Neuronal stem cell (in vitro differentiated cells): ENCODE measurements around the gene WWOX.

Experiments used
- DNase-seq: peaks from one replicate; pipeline ENCODE4 v3.0.0-alpha.2; 2013; ENCODE audit warnings: low spot score
- H2AFZ ChIP-seq: one replicate; pipeline ENCODE4 v1.6.1; 2013; ENCODE audit warnings: mild to moderate bottlenecking, low read length, inconsistent platforms
- H2AK5ac ChIP-seq: 2 replicates; pipeline ENCODE4 v1.6.1; 2013; ENCODE audit warnings: low read depth, mild to moderate bottlenecking, inconsistent platforms, low read length, moderate library complexity, mixed read lengths
- H2BK120ac ChIP-seq: 2 replicates; pipeline ENCODE4 v1.6.1; 2013; ENCODE audit warnings: low read depth, mild to moderate bottlenecking, inconsistent platforms, low read length, moderate library complexity, mixed read lengths
- H2BK12ac ChIP-seq: one replicate; pipeline ENCODE4 v1.6.1; 2013; ENCODE audit warnings: low read length, inconsistent platforms
- H2BK15ac ChIP-seq: 2 replicates; pipeline ENCODE4 v1.6.1; 2013; ENCODE audit warnings: mild to moderate bottlenecking, low read length, inconsistent platforms, mixed read lengths
- H2BK5ac ChIP-seq: one replicate; pipeline ENCODE4 v1.6.1; 2013; ENCODE audit warnings: inconsistent platforms, mild to moderate bottlenecking, low read length, moderate library complexity
- H3K14ac ChIP-seq: one replicate; pipeline ENCODE4 v1.6.1; 2013; ENCODE audit warnings: low read length, inconsistent platforms
- H3K18ac ChIP-seq: 2 replicates; pipeline ENCODE4 v1.6.1; 2013; ENCODE audit warnings: low read length, inconsistent platforms
- H3K23ac ChIP-seq: 2 replicates; pipeline ENCODE4 v1.6.1; 2013; ENCODE audit warnings: low read depth, mild to moderate bottlenecking, mixed read lengths, low read length, inconsistent platforms; ENCODE audit not compliant: poor library complexity
- H3K27ac ChIP-seq: replicated peaks from 3 replicates; pipeline ENCODE4 v1.5.1; 2013; ENCODE audit warnings: low read length, inconsistent platforms
- H3K27me3 ChIP-seq, 3 experiments: 2 replicates each; pipeline ENCODE4 v1.6.1; 2013; ENCODE audit warnings: low read length in 3 of 3, mild to moderate bottlenecking in 2 of 3, inconsistent platforms in 1 of 3, low read depth in 1 of 3, mixed read lengths in 1 of 3, moderate library complexity in 1 of 3; ENCODE audit not compliant: control insufficient read depth in 3 of 3, insufficient read depth in 3 of 3
- H3K36me3 ChIP-seq, 2 donors: replicated peaks in 1 of 2; 2 replicates each; pipeline ENCODE4 v1.6.1; 2013; ENCODE audit warnings: low read length in 2 of 2; ENCODE audit not compliant: control insufficient read depth in 2 of 2, insufficient read depth in 2 of 2
- H3K4ac ChIP-seq: 2 replicates; pipeline ENCODE4 v1.6.1; 2013; ENCODE audit warnings: inconsistent platforms, mild to moderate bottlenecking, low read length, moderate library complexity
- H3K4me1 ChIP-seq, 2 donors: 1 replicate in 1 of 2; 2 replicates in 1 of 2; pipeline ENCODE4 v1.6.1; 2013; ENCODE audit warnings: low read length in 2 of 2, low read depth in 1 of 2; ENCODE audit not compliant: control insufficient read depth in 2 of 2, insufficient read depth in 1 of 2
- H3K4me2 ChIP-seq: one replicate; pipeline ENCODE4 v1.6.1; 2013; ENCODE audit warnings: mild to moderate bottlenecking, low read length, inconsistent platforms; ENCODE audit not compliant: insufficient read depth, poor library complexity, severe bottlenecking
- H3K4me3 ChIP-seq, 2 donors: 2 replicates each; pipeline ENCODE4 v1.5.1; 2013; ENCODE audit warnings: low read length in 2 of 2, mild to moderate bottlenecking in 2 of 2, inconsistent platforms in 1 of 2, moderate library complexity in 1 of 2
- H3K79me1 ChIP-seq: one replicate; pipeline ENCODE4 v1.6.1; 2013; ENCODE audit warnings: low read depth, mild to moderate bottlenecking, inconsistent platforms, low read length, moderate library complexity
- H3K9ac ChIP-seq: one replicate; pipeline ENCODE4 v1.6.1; 2013; ENCODE audit warnings: mild to moderate bottlenecking, low read depth, low read length, inconsistent platforms; ENCODE audit not compliant: poor library complexity
- H3K9me3 ChIP-seq, 2 donors: replicated peaks in 1 of 2; 2 replicates each; pipeline versions ENCODE3 to v1.6.1; 2013; ENCODE audit warnings: low read length in 2 of 2, mild to moderate bottlenecking in 2 of 2, inconsistent platforms in 1 of 2, low read depth in 1 of 2, mixed read lengths in 1 of 2, moderate library complexity in 1 of 2; ENCODE audit not compliant: control insufficient read depth in 2 of 2, insufficient read depth in 1 of 2
- H4K8ac ChIP-seq: one replicate; pipeline ENCODE4 v1.6.1; 2013; ENCODE audit warnings: low read depth, mild to moderate bottlenecking, inconsistent platforms, low read length, moderate library complexity
- H4K91ac ChIP-seq: one replicate; pipeline ENCODE4 v1.6.1; 2013; ENCODE audit warnings: low read length, low read depth, mild to moderate bottlenecking, inconsistent platforms; ENCODE audit not compliant: poor library complexity
- WGBS, 2 donors: extraction: QIAGEN DNeasy Blood & Tissue Kit; methylation state at CpG; one replicate each; pipeline ENCODE4 v1.1.7; 2013; ENCODE audit warnings: missing lambda C conversion rate in 2 of 2, mixed read lengths in 1 of 2; ENCODE audit not compliant: insufficient read length in 2 of 2, insufficient replicate concordance in 1 of 2; ENCODE audit errors: extremely low coverage in 2 of 2; 5-methylcytosine and 5-hydroxymethylcytosine counted together

The WWOX gene

GRCh38 chr16:78205506-78205905 lies 106.1 kb downstream of the WWOX start:
- Histone ChIP-seq H3K4me3 (no peak overlapping the region), H2BK5ac (no peak overlapping the region), H3K18ac (no peak overlapping the region), H3K4me1 (peaks cover 0 to 3% of the 10 kb centered on the region in 2 donors), H3K27ac (no peak overlapping the region), H3K4ac (no peak overlapping the region), H2AFZ (no peak overlapping the region), H4K91ac (no peak overlapping the region), H3K14ac (no peak overlapping the region), H3K9ac (no peak overlapping the region), H3K36me3 (no peaks in the 10 kb centered on the region), H3K23ac (no peak overlapping the region), H3K79me1 (peaks cover 4% of the 10 kb centered on the region), H2BK15ac (no peak overlapping the region), H2BK120ac (no peak overlapping the region), H4K8ac (no peak overlapping the region), H3K4me2 (no peak overlapping the region), H2AK5ac (no peak overlapping the region), H3K27me3 (no peaks in the 10 kb centered on the region), H2BK12ac (no peak overlapping the region), H3K9me3 (no peaks in the 10 kb centered on the region)
- WGBS, 2 donors: 100% methylated on average over 3 of the region's 3 CpGs; no CpG with 5 or more reads in 1 of the 2 donors
- no peak for DNase-seq

DNA sequence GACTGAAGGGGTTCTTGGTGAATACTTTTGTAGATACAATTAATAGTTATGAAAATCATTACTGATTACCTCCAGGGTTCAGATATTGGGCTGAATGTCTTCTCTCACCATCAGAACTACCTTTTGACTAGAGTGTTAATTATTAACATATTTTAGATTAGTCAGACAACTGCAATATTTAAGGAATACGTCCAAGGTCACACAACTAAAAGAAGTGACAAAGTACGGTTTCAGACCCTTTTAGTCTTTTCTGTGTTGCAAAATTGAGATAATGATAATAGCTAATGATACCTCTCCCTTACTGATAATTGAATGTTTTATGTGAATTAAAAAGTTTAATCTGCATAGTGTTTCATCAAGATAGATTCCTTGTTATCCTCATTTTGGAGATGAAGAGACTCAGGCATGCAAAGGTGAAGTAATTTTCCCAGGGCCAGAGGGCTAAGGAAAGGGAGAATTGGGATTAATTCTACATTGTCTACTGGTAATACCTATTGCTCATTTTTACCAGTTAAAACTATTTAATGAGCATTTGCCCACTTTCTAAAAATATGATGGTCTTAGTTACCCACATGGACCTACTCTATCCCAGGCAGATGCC lies 107.3 kb downstream of the WWOX start:
- Histone ChIP-seq H2BK5ac (no peak overlapping the region), H3K4me1 (peaks cover 0 to 3% of the 10 kb centered on the region in 2 donors), H3K18ac (no peak overlapping the region), H3K9ac (no peak overlapping the region), H3K4me3 (no peak overlapping the region), H3K4me2 (no peak overlapping the region), H2BK15ac (no peak overlapping the region), H2AFZ (no peak overlapping the region), H2BK12ac (no peak overlapping the region), H3K23ac (no peak overlapping the region), H3K4ac (no peak overlapping the region), H3K27me3 (no peaks in the 10 kb centered on the region), H2BK120ac (no peak overlapping the region), H3K9me3 (no peaks in the 10 kb centered on the region), H2AK5ac (no peak overlapping the region), H3K36me3 (no peaks in the 10 kb centered on the region), H3K14ac (no peak overlapping the region), H3K27ac (no peak overlapping the region), H4K8ac (no peak overlapping the region), H4K91ac (no peak overlapping the region), H3K79me1 (peaks cover 4% of the 10 kb centered on the region)
- no peak for DNase-seq
- WGBS, 2 donors: no CpG with 5 or more reads among the region's 2 CpGs

- peaks cover 3% of the 10 kb centered on the region for H3K79me1 ChIP-seq
- no peak overlapping the region for H3K18ac ChIP-seq
- no peak overlapping the region for H3K14ac ChIP-seq
- H2AK5ac ChIP-seq: no peak overlapping the region
- no peak overlapping the region for H2BK120ac ChIP-seq
- H2BK15ac ChIP-seq: no peak overlapping the region
- H3K9ac ChIP-seq: no peak overlapping the region
- H3K27me3 ChIP-seq: no peaks in the 10 kb centered on the region
- no peak overlapping the region for H3K4me2 ChIP-seq
- H3K36me3 ChIP-seq: no peaks in the 10 kb centered on the region
- H2BK12ac ChIP-seq: no peak overlapping the region
- H4K8ac ChIP-seq: no peak overlapping the region
- no peak overlapping the region for H3K4ac ChIP-seq
- no peak overlapping the region for H3K27ac ChIP-seq
- H3K4me1 ChIP-seq: peaks cover 0 to 3% of the 10 kb centered on the region in 2 donors
- H3K4me3 ChIP-seq: no peak overlapping the region
- no peak for DNase-seq
- no peak overlapping the region for H2BK5ac ChIP-seq
- H3K23ac ChIP-seq: no peak overlapping the region
- no peak overlapping the region for H4K91ac ChIP-seq
- peaks cover 0 to 2% of the 10 kb centered on the region in 2 donors for H3K9me3 ChIP-seq
- peak overlapping the region; percentile 5 for H2AFZ ChIP-seq
- no CpG with 5 or more reads among the region's 10 CpGs for WGBS, 2 donors
Observed at GRCh38 chr16:78209951-78210661, 110.7 kb downstream of the WWOX start.

GRCh38 chr16:78211020-78211599 lies 111.7 kb downstream of the WWOX start:
- DNase-seq: no peak
- WGBS, 2 donors: no CpG with 5 or more reads among the region's 7 CpGs
- no peak overlapping the region for H4K91ac ChIP-seq
- H3K27ac ChIP-seq: no peak overlapping the region
- no peak overlapping the region for H2BK12ac ChIP-seq
- no peak overlapping the region for H2AK5ac ChIP-seq
- H2BK120ac ChIP-seq: no peak overlapping the region
- no peak overlapping the region for H2BK15ac ChIP-seq
- no peaks in the 10 kb centered on the region for H3K27me3 ChIP-seq
- no peak overlapping the region for H2AFZ ChIP-seq
- H2BK5ac ChIP-seq: no peak overlapping the region
- peaks cover 0 to 3% of the 10 kb centered on the region in 2 donors for H3K4me1 ChIP-seq
- no peaks in the 10 kb centered on the region for H3K36me3 ChIP-seq
- H3K9me3 ChIP-seq: peaks cover 0 to 2% of the 10 kb centered on the region in 2 donors
- no peak overlapping the region for H4K8ac ChIP-seq
- no peak overlapping the region for H3K4ac ChIP-seq
- H3K79me1 ChIP-seq: peaks cover 2% of the 10 kb centered on the region
- H3K14ac ChIP-seq: no peak overlapping the region
- H3K23ac ChIP-seq: no peak overlapping the region
- no peak overlapping the region for H3K4me2 ChIP-seq
- H3K4me3 ChIP-seq: no peak overlapping the region
- H3K9ac ChIP-seq: no peak overlapping the region
- no peak overlapping the region for H3K18ac ChIP-seq
